BLaER1 treated with 17β-estradiol and CSF1 and Interleukin-3, amounts not matched to agents 10 nM and 100 nM (cell line): ENCODE data around the gene AURKA.
"Not testable (repeated sequence)": the region's sequence is repeated elsewhere in the genome, so short reads cannot be mapped to it uniquely, and the experiment has no call there.

Experiments
- H3K27ac ChIP-seq, 11 experiments: shearing (Covaris generic); formaldehyde crosslinking; 2 replicates each; pipeline ENCODE4 v1.8.1; 2022
- H3K27me3 ChIP-seq, 11 experiments: shearing (Covaris generic); formaldehyde crosslinking; 2 replicates each; pipeline ENCODE4 v1.8.1; 2022
- H3K36me3 ChIP-seq, 11 experiments: shearing (Covaris generic); formaldehyde crosslinking; 2 replicates each; pipeline ENCODE4 v1.8.1; 2022
- H3K4me1 ChIP-seq, 10 experiments: shearing (Covaris generic); formaldehyde crosslinking; 2 replicates each; pipeline ENCODE4 v1.8.1; 2022
- H3K4me2 ChIP-seq, 11 experiments: shearing (Covaris generic); formaldehyde crosslinking; 2 replicates each; pipeline ENCODE4 v1.8.1; 2022
- H3K4me3 ChIP-seq, 10 experiments: shearing (Covaris generic); formaldehyde crosslinking; 2 replicates each; pipeline ENCODE4 v1.8.1; 2022
- H3K9ac ChIP-seq, 11 experiments: shearing (Covaris generic); formaldehyde crosslinking; 2 replicates each; pipeline ENCODE4 v1.8.1; 2022
- H3K9me3 ChIP-seq, 11 experiments: shearing (Covaris generic); formaldehyde crosslinking; replicated peaks in 1 of 11; 2 replicates each; pipeline ENCODE4 v1.8.1; 2022
- H4K20me1 ChIP-seq, 11 experiments: shearing (Covaris generic); formaldehyde crosslinking; 2 replicates each; pipeline ENCODE4 v1.8.1; 2022
- Cebpa-rat ChIP-seq, 11 experiments: shearing (Covaris generic); IDR thresholded peaks; 2 replicates each; pipeline ENCODE4 v1.8.1; 2022

Gene AURKA

DNA sequence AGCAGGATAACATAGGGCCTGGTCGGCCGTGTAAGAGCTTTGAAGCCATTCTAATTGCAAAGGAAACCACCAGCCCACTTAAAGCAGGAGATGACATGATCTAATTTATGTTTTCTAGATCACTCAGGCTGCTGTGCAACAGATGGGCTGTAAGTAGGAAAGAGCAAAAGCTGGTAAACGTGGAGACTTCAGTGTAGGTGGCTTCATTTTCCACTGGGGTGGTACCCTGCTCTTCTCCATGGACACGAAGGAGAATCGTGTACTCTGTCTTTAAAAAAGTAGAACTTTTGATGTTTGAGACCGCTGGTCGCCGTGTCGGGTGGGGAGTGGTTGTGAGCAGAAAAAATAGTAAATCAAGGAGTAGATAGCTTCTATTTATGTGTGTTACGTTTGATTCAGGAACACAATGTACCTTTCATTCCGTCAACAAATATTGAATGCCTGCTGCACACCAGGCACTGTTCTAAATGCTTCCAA, 26.4 kb upstream of the AURKA start:
- Histone ChIP-seq H3K27ac (peak overlapping the region in 10 of 11 experiments; percentile 50 to 84 (median 69); a peak in 17 of 22 replicates), H3K4me3 (no peak overlapping the region)

DNA sequence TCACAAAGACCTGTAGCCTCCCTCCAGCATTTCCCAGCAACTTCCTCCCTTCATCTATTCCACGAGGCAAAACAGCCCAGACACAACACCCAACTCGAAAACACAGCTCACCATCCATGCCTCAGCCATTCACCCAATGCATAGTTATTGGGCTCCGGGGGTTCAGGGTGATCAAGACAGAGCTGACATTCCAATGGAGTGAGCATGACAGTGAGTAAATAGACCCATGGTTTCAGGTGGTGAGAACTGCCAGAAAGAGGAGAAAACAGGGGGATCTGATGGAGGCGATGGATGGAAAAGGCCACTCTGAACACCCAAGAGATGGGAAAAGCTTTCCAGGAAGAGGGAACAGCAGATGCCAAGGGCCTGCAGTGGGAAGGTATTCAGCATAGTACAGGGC, 25.9 kb upstream of the AURKA start:
- Histone ChIP-seq H3K27ac (peak overlapping the region in 10 of 11 experiments; percentile 50 to 84 (median 69); a peak in 16 of 22 replicates), H3K36me3 (peaks cover 0 to 5% (median 0%) of the 10 kb centered on the region in 11 experiments; a peak in 2 of 22 replicates), H3K9me3 (no peaks in the 10 kb centered on the region), H3K4me3 (no peak overlapping the region), H3K27me3 (peaks cover 0 to 6% (median 0%) of the 10 kb centered on the region in 11 experiments; a peak in 1 of 22 replicates), H3K9ac (no peak overlapping the region; a peak in 1 of 22 replicates), H3K4me1 (peaks cover 0 to 89% (median 50%) of the 10 kb centered on the region in 10 experiments; a peak in 17 of 20 replicates), H3K4me2 (peak overlapping the region in 7 of 11 experiments; percentile 62 to 84 (median 79); a peak in 13 of 22 replicates), H4K20me1 (no peaks in the 10 kb centered on the region)
- no peak for TF ChIP-seq Cebpa-rat (IDR thresholded peaks at IDR 0.05)

More for the DNA sequence above, 26.4 kb upstream of the AURKA start:
- Histone ChIP-seq H3K36me3 (peaks cover 0 to 4% (median 0%) of the 10 kb centered on the region in 11 experiments; a peak in 1 of 22 replicates), H4K20me1 (no peaks in the 10 kb centered on the region), H3K4me2 (peak overlapping the region in 10 of 11 experiments; percentile 17 to 84 (median 78); a peak in 18 of 22 replicates), H3K4me1 (peaks cover 0 to 89% (median 52%) of the 10 kb centered on the region in 10 experiments; a peak in 17 of 20 replicates), H3K9me3 (no peaks in the 10 kb centered on the region), H3K27me3 (peaks cover 0 to 6% (median 0%) of the 10 kb centered on the region in 11 experiments; a peak in 1 of 22 replicates), H3K9ac (no peak overlapping the region; a peak in 2 of 22 replicates)
- no peak for TF ChIP-seq Cebpa-rat (IDR thresholded peaks at IDR 0.05)

DNA sequence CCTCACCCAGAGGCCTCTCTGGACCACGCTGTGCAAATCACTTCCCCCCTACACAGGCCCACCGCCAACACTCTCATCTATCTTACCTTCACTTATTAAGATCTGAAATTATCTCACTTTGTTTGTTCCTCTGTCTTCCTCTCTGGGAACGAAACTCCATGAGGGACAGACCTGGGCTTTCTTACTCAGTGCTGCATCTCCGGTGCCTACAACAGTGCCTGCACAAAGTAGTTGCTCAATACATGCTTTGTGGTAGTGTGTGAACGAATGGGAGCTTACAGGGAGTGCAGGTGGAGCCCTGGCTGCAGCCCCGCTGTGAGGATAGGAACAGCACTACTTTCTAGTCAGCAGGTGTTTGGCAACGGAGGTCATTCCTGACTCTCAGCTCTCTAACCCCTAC, 25.4 kb upstream of the AURKA start:
- no peak for TF ChIP-seq Cebpa-rat (IDR thresholded peaks at IDR 0.05)
- H3K9ac ChIP-seq: no peak overlapping the region
- H4K20me1 ChIP-seq: no peaks in the 10 kb centered on the region
- H3K9me3 ChIP-seq: no peaks in the 10 kb centered on the region
- H3K36me3 ChIP-seq: peaks cover 0 to 9% (median 0%) of the 10 kb centered on the region in 11 experiments; a peak in 2 of 22 replicates
- H3K4me2 ChIP-seq: peak overlapping the region in 6 of 11 experiments; percentile 78 to 84 (median 79); a peak in 9 of 22 replicates
- H3K27me3 ChIP-seq: peaks cover 0 to 6% (median 0%) of the 10 kb centered on the region in 11 experiments; a peak in 1 of 22 replicates
- H3K4me1 ChIP-seq: peaks cover 0 to 89% (median 50%) of the 10 kb centered on the region in 10 experiments; a peak in 17 of 20 replicates
- no peak overlapping the region for H3K4me3 ChIP-seq
- H3K27ac ChIP-seq: peak overlapping the region in 2 of 11 experiments; percentile 54 to 84; a peak in 2 of 22 replicates

DNA sequence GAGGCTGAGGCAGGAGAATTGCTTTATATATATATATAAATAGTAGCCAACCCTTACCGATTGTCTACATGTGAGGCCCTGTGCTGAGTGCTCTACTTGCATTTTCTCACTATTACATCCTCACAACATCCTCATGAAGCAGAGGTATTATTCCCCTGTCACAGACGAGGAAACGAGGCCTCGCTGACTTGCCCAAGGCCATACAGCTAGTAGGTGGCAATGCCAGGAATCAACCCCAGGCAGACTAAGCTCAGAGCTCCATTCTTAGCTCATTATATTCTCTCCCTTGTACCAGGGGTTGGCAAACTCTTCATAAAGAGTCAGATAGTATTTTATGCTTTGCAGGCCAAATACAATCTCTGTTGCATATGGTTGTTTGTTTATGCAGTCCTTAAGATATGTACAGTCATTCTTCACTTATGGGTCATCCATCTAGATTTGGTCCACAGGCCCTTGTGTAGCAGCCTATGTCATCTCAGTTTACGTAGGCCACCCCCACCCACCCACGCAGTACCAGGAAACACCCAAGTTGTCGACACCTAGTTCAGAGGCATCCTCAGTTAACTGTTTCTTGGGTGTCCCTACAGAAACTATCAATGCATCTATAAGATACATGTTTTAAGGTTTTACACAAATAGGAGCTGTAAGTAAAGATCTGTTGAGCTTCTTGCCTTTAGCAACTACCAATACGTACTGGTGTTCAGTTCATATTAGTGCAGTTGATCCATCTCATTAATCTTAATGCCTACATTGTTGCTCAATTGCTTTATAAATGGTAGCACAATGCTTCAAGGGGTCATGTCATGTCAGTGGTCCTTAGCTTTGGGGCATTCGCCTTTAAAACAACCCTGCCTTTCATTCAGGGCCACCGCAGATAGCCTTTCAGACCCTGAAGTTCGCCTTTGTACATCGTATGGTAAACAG, 23.1 kb upstream of the AURKA start:
- peak overlapping the region in 3 of 11 experiments; percentile 20 to 95 (median 95); a peak in 5 of 22 replicates for H3K4me2 ChIP-seq

DNA sequence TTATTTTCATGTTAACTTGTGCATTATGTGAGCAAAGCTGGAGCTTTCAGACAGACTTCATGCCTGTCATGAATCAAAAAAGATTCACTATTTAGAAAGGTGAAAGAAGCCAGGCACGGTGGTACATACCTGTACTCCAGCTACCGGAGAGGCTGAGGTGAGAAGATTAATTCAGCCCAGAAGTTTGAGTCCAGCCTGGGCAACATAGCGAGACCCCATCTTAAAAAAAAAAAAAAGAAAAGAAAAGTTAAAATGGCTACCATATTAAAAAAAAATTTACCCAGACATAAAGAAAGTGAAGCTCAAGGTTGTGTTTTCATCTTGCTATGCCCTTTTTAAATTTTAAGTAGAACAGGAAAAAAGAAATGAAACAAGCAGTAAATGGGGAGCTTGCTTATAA, 20.9 kb upstream of the AURKA start:
- TF ChIP-seq Cebpa-rat (IDR thresholded peaks at IDR 0.05): no peak
- Histone ChIP-seq H4K20me1 (peaks cover 0 to 27% (median 4%) of the 10 kb centered on the region in 11 experiments; a peak in 6 of 22 replicates), H3K4me3 (peak overlapping the region in 3 of 10 experiments; percentile 47 to 49 (median 49); a peak in 5 of 20 replicates), H3K36me3 (peaks cover 11 to 31% (median 21%) of the 10 kb centered on the region in 11 experiments), H3K4me2 (peak overlapping the region in 6 of 11 experiments; percentile 72 to 95 (median 88); a peak in 11 of 22 replicates), H3K27me3 (peaks cover 0 to 6% (median 0%) of the 10 kb centered on the region in 11 experiments; a peak in 1 of 22 replicates), H3K27ac (peak overlapping the region in 3 of 11 experiments; percentile 2 to 50 (median 47); a peak in 2 of 22 replicates), H3K4me1 (peaks cover 15 to 79% (median 32%) of the 10 kb centered on the region in 10 experiments), H3K9me3 (no peaks in the 10 kb centered on the region), H3K9ac (peak overlapping the region in 2 of 11 experiments; percentile 7 to 17; a peak in 2 of 22 replicates)

More for the DNA sequence above, 23.1 kb upstream of the AURKA start:
- peaks cover 0 to 10% (median 2%) of the 10 kb centered on the region in 11 experiments; a peak in 4 of 22 replicates for H3K36me3 ChIP-seq
- no peak overlapping the region for H3K27ac ChIP-seq
- H3K4me3 ChIP-seq: no peak overlapping the region
- H3K27me3 ChIP-seq: peaks cover 0 to 6% (median 0%) of the 10 kb centered on the region in 11 experiments; a peak in 1 of 22 replicates
- no peak for TF ChIP-seq Cebpa-rat (IDR thresholded peaks at IDR 0.05)
- no peak overlapping the region for H3K9ac ChIP-seq
- peaks cover 0 to 11% (median 0%) of the 10 kb centered on the region in 11 experiments; a peak in 2 of 22 replicates for H4K20me1 ChIP-seq
- peaks cover 15 to 87% (median 52%) of the 10 kb centered on the region in 10 experiments for H3K4me1 ChIP-seq
- H3K9me3 ChIP-seq: no peaks in the 10 kb centered on the region

DNA sequence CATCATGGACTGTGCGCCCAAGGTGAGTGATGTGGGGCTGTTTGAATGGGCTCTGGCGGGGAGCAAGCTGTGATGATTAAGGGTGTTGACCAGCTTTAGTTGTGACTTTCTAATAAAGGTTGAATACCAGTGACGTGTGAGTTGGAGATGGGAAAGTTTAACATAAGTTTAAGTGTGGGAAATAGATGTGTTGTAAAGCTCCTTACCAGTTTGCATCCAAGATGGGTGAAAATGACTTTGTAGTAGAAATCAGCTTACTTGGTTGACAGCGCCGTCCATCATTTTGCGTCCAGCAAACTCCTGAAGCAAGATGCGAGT, 20.4 kb upstream of the AURKA start:
- Histone ChIP-seq H3K4me3 (peak overlapping the region in 5 of 10 experiments; percentile 19 to 49 (median 47); a peak in 8 of 20 replicates), H3K27me3 (peaks cover 0 to 6% (median 0%) of the 10 kb centered on the region in 11 experiments; a peak in 1 of 22 replicates), H3K27ac (peak overlapping the region; percentile 2 to 67 (median 47); a peak in 17 of 22 replicates), H4K20me1 (peaks cover 0 to 32% (median 5%) of the 10 kb centered on the region in 11 experiments; a peak in 7 of 22 replicates), H3K4me2 (peak overlapping the region; percentile 59 to 95 (median 83); a peak in 21 of 22 replicates), H3K4me1 (peaks cover 15 to 74% (median 29%) of the 10 kb centered on the region in 10 experiments), H3K36me3 (peaks cover 16 to 37% (median 26%) of the 10 kb centered on the region in 11 experiments), H3K9ac (peak overlapping the region in 8 of 11 experiments; percentile 2 to 59 (median 26); a peak in 8 of 22 replicates), H3K9me3 (no peaks in the 10 kb centered on the region)
- peak in 1 of 11 experiments; percentile 1; a peak in 3 of 22 replicates for TF ChIP-seq Cebpa-rat (IDR thresholded peaks at IDR 0.05)

DNA sequence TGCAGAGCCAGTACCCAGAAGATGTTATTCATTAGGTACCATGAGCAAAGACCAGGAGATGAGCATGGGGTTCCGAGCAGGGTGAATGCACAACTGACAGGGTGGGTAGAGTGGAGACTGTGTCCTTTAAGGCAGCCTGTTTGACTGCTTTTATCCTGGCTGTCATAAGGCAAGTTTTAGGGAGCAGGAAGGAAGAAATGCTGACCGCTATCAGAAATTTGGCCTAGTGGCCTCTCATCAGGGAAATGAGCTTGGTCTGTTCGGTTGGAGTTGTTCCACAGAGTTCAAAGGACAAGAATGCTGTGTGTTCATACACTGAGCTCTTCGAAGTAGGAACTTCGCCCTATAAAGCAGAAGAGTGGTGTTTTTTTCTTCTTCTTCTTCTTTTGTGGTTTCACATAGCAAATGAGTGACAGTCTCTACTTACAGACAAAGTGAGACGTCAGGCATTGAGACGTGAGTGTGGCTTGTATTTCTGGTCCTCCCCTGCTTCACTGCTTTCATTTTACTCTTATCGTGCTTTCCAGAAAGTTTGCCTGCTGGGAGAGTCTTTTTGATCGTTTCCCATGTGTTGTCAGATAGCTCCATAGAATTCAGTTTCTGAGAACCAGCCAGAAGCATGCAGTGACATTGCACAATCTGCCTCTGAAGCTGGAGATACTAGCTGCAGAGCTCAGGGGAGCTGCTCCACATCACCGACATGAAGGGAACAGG, 19.9 kb upstream of the AURKA start, which contains the start of gene CASS4:
TSS of gene CASS4 (plus strand) at position 502 of the 714 bp plus-strand sequence. CDS start at position 701, 199 bp downstream.
- Histone ChIP-seq H3K4me3 (peak within 1 kb of the TSS in 5 of 10 experiments; percentile 19 to 49 (median 47); a peak in 8 of 20 replicates), H3K9ac (peak within 1 kb of the TSS; percentile 2 to 59 (median 36); a peak in 15 of 22 replicates), H3K27ac (peak within 1 kb of the TSS; percentile 9 to 67 (median 47); a peak in 19 of 22 replicates)

DNA sequence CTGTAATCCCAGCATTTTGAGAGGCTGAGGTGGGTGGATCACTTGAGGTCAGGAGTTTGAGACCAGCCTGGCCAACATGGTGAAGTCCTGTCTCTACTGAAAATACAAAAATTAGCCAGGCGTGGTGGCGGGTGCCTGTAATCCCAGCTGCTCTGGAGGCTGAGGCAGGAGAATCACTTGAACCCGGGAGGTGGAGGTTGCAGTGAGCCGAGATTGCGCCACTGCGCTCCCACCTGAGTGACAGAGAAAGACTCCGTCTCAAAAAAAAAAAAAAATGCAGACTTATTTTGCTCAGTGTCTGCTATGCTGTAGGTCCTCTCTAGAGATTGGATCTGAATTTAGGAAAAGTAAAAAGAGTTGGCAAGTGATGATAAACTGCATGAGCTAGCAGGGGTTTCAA, 19.3 kb upstream of the AURKA start:
- Histone ChIP-seq H3K27ac (peak overlapping the region; percentile 9 to 67 (median 47); a peak in 16 of 22 replicates), H3K4me2 (peak overlapping the region; percentile 59 to 95 (median 83)), H3K4me3 (peak overlapping the region in 5 of 10 experiments; percentile 18 to 49 (median 20); a peak in 4 of 20 replicates), H3K36me3 (peaks cover 28 to 48% (median 38%) of the 10 kb centered on the region in 11 experiments), H4K20me1 (peaks cover 0 to 43% (median 13%) of the 10 kb centered on the region in 11 experiments; a peak in 10 of 22 replicates), H3K4me1 (peaks cover 15 to 66% (median 28%) of the 10 kb centered on the region in 10 experiments), H3K9ac (peak overlapping the region in 10 of 11 experiments; percentile 2 to 59 (median 34); a peak in 11 of 22 replicates)
- not testable (repeated sequence) for H3K27me3 ChIP-seq, H3K9me3 ChIP-seq

More for the DNA sequence above, 19.9 kb upstream of the AURKA start, which contains the start of gene CASS4:
- H3K9me3 ChIP-seq: no peaks in the 10 kb centered on the region
- H4K20me1 ChIP-seq: peaks cover 0 to 37% (median 7%) of the 10 kb centered on the region in 11 experiments; a peak in 9 of 22 replicates
- H3K4me1 ChIP-seq: peaks cover 15 to 69% (median 28%) of the 10 kb centered on the region in 10 experiments
- H3K27me3 ChIP-seq: peaks cover 0 to under 1% (median 0%) of the 10 kb centered on the region in 11 experiments; a peak in 1 of 22 replicates
- peaks cover 22 to 42% (median 32%) of the 10 kb centered on the region in 11 experiments for H3K36me3 ChIP-seq
- H3K4me2 ChIP-seq: peak within 1 kb of the TSS; percentile 59 to 95 (median 83)
- TF ChIP-seq Cebpa-rat (IDR thresholded peaks at IDR 0.05): peak in 10 of 11 experiments; percentile 56 to 86 (median 70); a peak in 18 of 22 replicates
